ENCODE data around the gene SLC28A2. TPM values are rescaled to one million over a fixed set of nuclear protein-coding genes. Genes with fewer than 3 reads are reported as not detected.
A peak's percentile ranks its signal among the peaks of the same experiment; 100 is the strongest.

Gene SLC28A2
- total RNA-seq, 5 donors from 2014 or later (not counting 1 experiment from before 2014, with no cell fraction given) = not detected

DNA sequence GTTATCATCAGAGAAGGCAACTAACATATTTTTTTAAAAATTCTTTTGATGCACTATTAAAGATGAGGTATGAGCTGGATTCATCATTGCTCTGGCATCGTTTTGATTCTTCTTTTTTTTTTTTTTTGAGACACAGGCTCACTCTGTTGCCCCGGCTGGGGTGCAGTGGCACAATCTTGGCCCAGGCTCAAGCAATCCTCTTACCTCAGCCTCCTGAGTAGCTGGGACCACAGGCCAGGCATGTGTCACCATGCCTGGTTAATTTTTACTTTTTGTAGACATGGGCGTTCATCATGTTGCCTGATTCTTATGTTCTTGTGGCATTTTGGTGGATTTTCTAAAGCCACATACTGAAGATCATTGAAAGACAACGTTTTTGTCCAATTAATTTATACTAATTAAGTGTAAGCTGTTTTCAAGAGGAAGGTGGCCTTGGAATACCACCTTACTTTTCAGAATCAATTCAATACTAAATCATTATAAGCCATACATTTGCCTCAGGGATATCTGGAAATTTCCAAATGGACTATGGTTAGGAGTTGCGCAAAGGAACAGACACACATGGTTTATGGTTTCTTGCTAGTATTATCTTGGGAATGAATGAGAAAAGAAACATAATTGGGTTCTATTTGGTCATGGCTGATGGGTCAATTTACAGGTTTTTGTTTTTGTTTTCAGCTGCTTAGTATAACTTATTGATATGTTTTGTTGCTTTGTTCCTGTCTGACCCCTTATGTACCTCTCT lies 22.8 kb downstream of the SLC28A2 start:
- Mint-ChIP-seq H3K27ac (no peak overlapping the region), H3K9me3 (no peaks in the 10 kb centered on the region), H3K27me3 (no peaks in the 10 kb centered on the region), H3K4me1 (peaks cover 11 to 23% (median 20%) of the 10 kb centered on the region in 3 donors), H3K36me3 (peaks cover 4% of the 10 kb centered on the region), H3K4me3 (no peak overlapping the region)
- POLR2A ChIA-PET = no interaction called here
- 100% methylated on average over 1 of the region's 5 CpGs for WGBS (ENCODE audit: insufficient coverage)
- no peak for DNase-seq
- no peaks in the 10 kb centered on the region for H3K27me3 ChIP-seq (replicated peaks in 1 of 2; ENCODE audit: control insufficient read depth in 2 of 2, extremely low read depth in 1 of 2, insufficient read depth in 2 of 2, low read length in 1 of 2)
- no peaks in the 10 kb centered on the region for H3K36me3 ChIP-seq (ENCODE audit: control insufficient read depth in 2 of 2, extremely low read depth in 1 of 2, insufficient read depth in 1 of 2, low read length in 1 of 2)
- CTCF ChIA-PET = interaction anchor here (0.6 to 1.6 kb wide), 5 partner anchors 69 to 246 kb away, joined by 3 to 5 read pairs (median 3); no protein-coding TSS in a partner anchor
- no peak overlapping the region for H3K27ac ChIP-seq (ENCODE audit: low read length)
- no peaks in the 10 kb centered on the region for H3K9me3 ChIP-seq
- ATAC-seq (replicated peaks in 1 of 4) = no peak
- no peak overlapping the region for H3K4me3 ChIP-seq (ENCODE audit: control insufficient read depth in 1 of 2, extremely low read depth in 1 of 2, low read length in 1 of 2)
- H3K4me1 ChIP-seq (ENCODE audit: control insufficient read depth in 1 of 2, extremely low read depth in 1 of 2, insufficient read depth in 2 of 2, low read length in 2 of 2) = peaks cover 9 to 11% of the 10 kb centered on the region in 2 experiments

DNA sequence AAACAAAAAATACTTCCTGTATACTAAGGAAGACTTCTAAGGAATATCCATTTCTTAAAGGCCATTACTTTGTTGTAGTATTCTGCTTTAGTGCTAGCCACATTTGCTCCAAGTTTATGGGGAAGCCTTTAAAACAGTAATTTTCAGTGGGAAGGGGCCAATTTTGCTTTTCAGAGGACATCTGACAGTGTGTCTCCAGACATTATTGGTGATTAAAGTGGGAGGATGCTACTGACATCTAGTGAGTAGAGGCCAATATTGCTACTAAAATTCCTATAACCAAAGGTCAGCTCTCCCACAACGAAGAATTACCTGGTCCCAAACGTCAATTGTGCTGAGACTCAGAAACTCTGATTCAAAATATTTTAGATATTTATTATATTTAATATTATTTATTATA lies 24.8 kb downstream of the SLC28A2 start:
- WGBS (ENCODE audit: insufficient coverage) = no CpG with 5 or more reads among the region's 2 CpGs

DNA sequence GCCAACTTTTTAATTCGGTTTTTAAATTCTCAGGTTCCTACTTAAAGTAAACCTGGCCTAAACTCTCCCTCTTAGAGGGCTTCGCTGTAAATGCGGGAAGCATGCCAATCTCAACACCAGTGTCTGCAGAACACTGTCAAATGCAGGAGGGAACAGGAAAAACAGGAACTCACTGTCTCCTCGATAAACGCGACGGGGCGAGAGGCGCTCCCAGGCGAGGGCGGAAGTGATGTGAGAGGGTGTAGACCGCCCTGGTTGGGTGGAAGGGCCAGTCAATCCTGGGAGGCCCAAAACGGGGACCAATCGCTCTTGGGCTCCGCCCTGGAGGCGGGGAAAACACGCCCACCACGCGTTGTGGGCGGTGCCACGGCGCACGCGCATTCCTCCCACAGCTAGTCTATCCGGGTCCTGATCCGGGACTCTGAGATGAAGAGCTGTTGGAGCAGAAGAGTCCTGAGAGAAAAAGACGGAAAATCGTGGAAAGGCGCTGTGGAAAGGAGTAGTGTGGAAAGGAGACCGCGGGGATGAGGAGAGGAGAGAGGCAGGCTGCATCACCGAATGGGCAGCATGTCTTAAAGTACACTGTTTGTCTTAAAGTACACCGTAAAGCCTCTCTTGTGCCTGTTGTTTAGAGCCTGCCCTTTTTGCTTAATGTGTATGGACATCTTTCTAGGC lies 27.1 kb downstream of the SLC28A2 start:
- Mint-ChIP-seq H3K27me3 (peaks cover 1 to 5% of the 10 kb centered on the region in 2 donors), H3K27ac (peak overlapping the region; percentile 88 to 95), H3K36me3 (no peaks in the 10 kb centered on the region), H3K4me1 (peaks cover 11 to 28% (median 20%) of the 10 kb centered on the region in 3 donors), H3K9me3 (no peaks in the 10 kb centered on the region), H3K4me3 (peak overlapping the region; percentile 85 to 88 (median 88))
- Histone ChIP-seq H3K4me1 (ENCODE audit: control insufficient read depth in 1 of 2, extremely low read depth in 1 of 2, insufficient read depth in 2 of 2, low read length in 2 of 2) (peaks cover 9 to 11% of the 10 kb centered on the region in 2 experiments), H3K27me3 (replicated peaks in 1 of 2; ENCODE audit: control insufficient read depth in 2 of 2, extremely low read depth in 1 of 2, insufficient read depth in 2 of 2, low read length in 1 of 2) (peaks cover 0 to 3% of the 10 kb centered on the region in 2 experiments), H3K36me3 (ENCODE audit: control insufficient read depth in 2 of 2, extremely low read depth in 1 of 2, insufficient read depth in 1 of 2, low read length in 1 of 2) (no peaks in the 10 kb centered on the region), H3K9me3 (no peaks in the 10 kb centered on the region), H3K4me3 (ENCODE audit: control insufficient read depth in 1 of 2, extremely low read depth in 1 of 2, low read length in 1 of 2) (peak overlapping the region; percentile 65 to 86), H3K27ac (ENCODE audit: low read length) (peak overlapping the region; percentile 76)
- CTCF ChIA-PET = interaction anchor here (0.5 to 2.0 kb wide), 4 partner anchors 91 to 927 kb away, joined by 3 to 5 read pairs (median 3); partner anchors contain the start of gene SHF (in 1 of the 2)
- 4% methylated on average over 25 of the region's 33 CpGs for WGBS (ENCODE audit: insufficient coverage)
- POLR2A ChIA-PET = interaction anchor here in 1 of 2 donors (0.7 to 1.3 kb wide), 3 partner anchors 78 to 123 kb away, joined by 3 to 5 read pairs (median 5); a partner anchor contains a TSS
- peak; percentile 99 to 100 (median 100) for ATAC-seq (replicated peaks in 1 of 4)
- DNase-seq = peak; percentile 89 to 99 (median 94)

More for the DNA sequence above, 24.8 kb downstream of the SLC28A2 start:
- ATAC-seq (replicated peaks in 1 of 4) (no peak), DNase-seq (peak in 1 of 35 experiments; percentile 55)
- Histone ChIP-seq H3K36me3 (ENCODE audit: control insufficient read depth in 2 of 2, extremely low read depth in 1 of 2, insufficient read depth in 1 of 2, low read length in 1 of 2) (no peaks in the 10 kb centered on the region), H3K4me3 (ENCODE audit: control insufficient read depth in 1 of 2, extremely low read depth in 1 of 2, low read length in 1 of 2) (no peak overlapping the region), H3K4me1 (ENCODE audit: control insufficient read depth in 1 of 2, extremely low read depth in 1 of 2, insufficient read depth in 2 of 2, low read length in 2 of 2) (peaks cover 9 to 11% of the 10 kb centered on the region in 2 experiments), H3K27ac (ENCODE audit: low read length) (no peak overlapping the region), H3K27me3 (replicated peaks in 1 of 2; ENCODE audit: control insufficient read depth in 2 of 2, extremely low read depth in 1 of 2, insufficient read depth in 2 of 2, low read length in 1 of 2) (peaks cover 0 to under 1% of the 10 kb centered on the region in 2 experiments), H3K9me3 (no peaks in the 10 kb centered on the region)
- H3K27me3 Mint-ChIP-seq = no peaks in the 10 kb centered on the region
- peaks cover 11 to 28% (median 20%) of the 10 kb centered on the region in 3 donors for H3K4me1 Mint-ChIP-seq
- H3K9me3 Mint-ChIP-seq = no peaks in the 10 kb centered on the region
- no peak overlapping the region for H3K4me3 Mint-ChIP-seq
- peaks cover 4% of the 10 kb centered on the region for H3K36me3 Mint-ChIP-seq
- no peak overlapping the region for H3K27ac Mint-ChIP-seq
- CTCF ChIA-PET = interaction anchor here (0.5 to 1.3 kb wide), 4 partner anchors 23 to 154 kb away, joined by 3 read pairs; no protein-coding TSS in a partner anchor
- POLR2A ChIA-PET = interaction anchor here in 1 of 2 donors (0.6 kb wide), 1 partner anchor 818 kb away, joined by 3 read pairs; no protein-coding TSS in a partner anchor

DNA sequence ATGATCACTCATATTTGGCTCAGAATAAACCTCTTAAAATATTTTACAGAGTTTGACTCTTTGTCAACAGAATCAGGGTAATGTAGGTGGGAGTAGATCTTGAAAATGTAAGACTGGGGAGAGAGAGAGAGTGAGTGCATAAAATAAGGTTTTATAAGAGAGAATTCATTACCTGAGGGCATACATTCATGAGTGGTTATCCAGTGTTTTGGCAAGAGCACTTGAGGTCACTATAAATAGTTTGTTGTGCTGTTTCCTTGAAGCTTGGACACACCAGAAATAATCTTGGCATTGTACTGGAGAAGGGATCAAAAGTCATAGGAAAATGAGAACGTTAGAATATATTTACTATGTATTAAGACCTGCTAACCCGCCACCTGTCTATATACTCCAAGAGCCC lies 33.4 kb downstream of the SLC28A2 start:
- H3K4me3 ChIP-seq (ENCODE audit: control insufficient read depth in 1 of 2, extremely low read depth in 1 of 2, low read length in 1 of 2) = no peak overlapping the region
- CTCF ChIA-PET = no interaction called here
- peaks cover 0 to 3% of the 10 kb centered on the region in 2 experiments for H3K27me3 ChIP-seq (replicated peaks in 1 of 2; ENCODE audit: control insufficient read depth in 2 of 2, extremely low read depth in 1 of 2, insufficient read depth in 2 of 2, low read length in 1 of 2)
- no peaks in the 10 kb centered on the region for H3K36me3 ChIP-seq (ENCODE audit: control insufficient read depth in 2 of 2, extremely low read depth in 1 of 2, insufficient read depth in 1 of 2, low read length in 1 of 2)
- Mint-ChIP-seq H3K36me3 (no peaks in the 10 kb centered on the region), H3K27me3 (peaks cover 17 to 18% of the 10 kb centered on the region in 2 donors), H3K9me3 (no peaks in the 10 kb centered on the region), H3K27ac (no peak overlapping the region), H3K4me1 (no peaks in the 10 kb centered on the region), H3K4me3 (no peak overlapping the region)
- H3K4me1 ChIP-seq (ENCODE audit: control insufficient read depth in 1 of 2, extremely low read depth in 1 of 2, insufficient read depth in 2 of 2, low read length in 2 of 2) = no peaks in the 10 kb centered on the region
- DNase-seq (no peak), ATAC-seq (replicated peaks in 1 of 4) (no peak)
- WGBS (ENCODE audit: insufficient coverage) = no CpG with 5 or more reads among the region's 2 CpGs
- no peak overlapping the region for H3K27ac ChIP-seq (ENCODE audit: low read length)
- POLR2A ChIA-PET = no interaction called here
- H3K9me3 ChIP-seq = no peaks in the 10 kb centered on the region

DNA sequence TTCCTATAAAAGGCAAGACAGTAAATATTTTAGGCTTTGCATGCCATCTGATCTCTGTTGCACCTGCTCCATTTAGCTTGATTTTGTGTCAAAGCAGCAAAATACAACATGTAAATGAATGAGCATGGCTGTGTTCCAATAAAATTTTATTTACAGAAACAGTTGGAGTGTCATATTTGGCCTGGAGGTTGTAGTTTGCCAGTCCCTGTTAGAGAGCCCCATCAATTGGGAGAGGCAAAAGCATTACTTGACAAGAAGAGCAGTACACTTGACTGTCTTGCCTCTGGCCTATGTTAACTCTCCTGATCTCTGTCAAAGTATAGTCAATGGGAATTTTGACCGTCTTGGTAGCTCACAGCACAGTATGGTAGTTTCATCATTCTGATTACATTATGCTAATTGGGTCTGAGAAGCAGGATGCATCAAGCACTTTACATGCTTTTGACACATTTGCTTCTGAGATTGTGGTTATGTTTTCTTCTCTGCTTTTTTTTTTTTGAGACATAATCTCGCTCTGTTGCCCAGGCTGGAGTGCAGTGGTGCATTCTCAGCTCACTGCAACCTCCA lies 35.4 kb downstream of the SLC28A2 start:
- H3K36me3 ChIP-seq (ENCODE audit: control insufficient read depth in 2 of 2, extremely low read depth in 1 of 2, insufficient read depth in 1 of 2, low read length in 1 of 2) = no peaks in the 10 kb centered on the region
- H3K9me3 ChIP-seq = no peaks in the 10 kb centered on the region
- H3K4me1 ChIP-seq (ENCODE audit: control insufficient read depth in 1 of 2, extremely low read depth in 1 of 2, insufficient read depth in 2 of 2, low read length in 2 of 2) = no peaks in the 10 kb centered on the region
- Mint-ChIP-seq H3K4me1 (no peaks in the 10 kb centered on the region), H3K36me3 (no peaks in the 10 kb centered on the region), H3K4me3 (no peak overlapping the region), H3K27ac (no peak overlapping the region), H3K9me3 (no peaks in the 10 kb centered on the region), H3K27me3 (peaks cover 23 to 25% of the 10 kb centered on the region in 2 donors)
- no peak for ATAC-seq (replicated peaks in 1 of 4)
- H3K27ac ChIP-seq (ENCODE audit: low read length) = no peak overlapping the region
- peaks cover 0 to 3% of the 10 kb centered on the region in 2 experiments for H3K27me3 ChIP-seq (replicated peaks in 1 of 2; ENCODE audit: control insufficient read depth in 2 of 2, extremely low read depth in 1 of 2, insufficient read depth in 2 of 2, low read length in 1 of 2)
- no peak for DNase-seq
- no peak overlapping the region for H3K4me3 ChIP-seq (ENCODE audit: control insufficient read depth in 1 of 2, extremely low read depth in 1 of 2, low read length in 1 of 2)
- ChIA-PET POLR2A (no interaction called here), CTCF (interaction anchor here in 1 of 2 donors (0.6 kb wide), 1 partner anchor 380 kb away, joined by 4 read pairs; no protein-coding TSS in a partner anchor)
- no CpG with 5 or more reads among the region's 2 CpGs for WGBS (ENCODE audit: insufficient coverage)

DNA sequence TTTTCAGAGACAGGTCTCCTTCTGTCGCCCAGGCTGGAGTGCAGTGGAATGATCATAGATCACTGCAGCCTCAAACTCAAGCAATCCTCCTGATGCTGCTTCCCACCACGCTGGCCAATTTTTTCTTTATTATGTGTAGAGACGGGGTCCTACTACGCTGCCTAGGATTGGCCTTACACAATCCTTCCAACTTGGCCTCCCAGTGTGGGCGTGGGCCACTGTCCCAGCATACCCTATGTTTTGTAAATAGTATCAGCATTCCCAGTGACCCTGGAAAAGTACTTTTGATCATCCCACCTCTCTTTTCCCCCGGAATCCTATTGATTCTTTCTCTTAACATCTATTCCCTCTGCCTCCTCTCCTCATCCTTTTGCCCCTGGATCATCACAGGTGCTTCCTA lies 36.9 kb downstream of the SLC28A2 start:
- no peak overlapping the region for H3K4me3 ChIP-seq (ENCODE audit: control insufficient read depth in 1 of 2, extremely low read depth in 1 of 2, low read length in 1 of 2)
- H3K27me3 ChIP-seq (replicated peaks in 1 of 2; ENCODE audit: control insufficient read depth in 2 of 2, extremely low read depth in 1 of 2, insufficient read depth in 2 of 2, low read length in 1 of 2) = peaks cover 0 to 3% of the 10 kb centered on the region in 2 experiments
- no peaks in the 10 kb centered on the region for H3K9me3 ChIP-seq
- ATAC-seq (replicated peaks in 1 of 4) = no peak
- Mint-ChIP-seq H3K36me3 (no peaks in the 10 kb centered on the region), H3K4me1 (no peaks in the 10 kb centered on the region), H3K4me3 (no peak overlapping the region), H3K27ac (no peak overlapping the region), H3K9me3 (no peaks in the 10 kb centered on the region), H3K27me3 (peaks cover 22 to 23% of the 10 kb centered on the region in 2 donors)
- H3K4me1 ChIP-seq (ENCODE audit: control insufficient read depth in 1 of 2, extremely low read depth in 1 of 2, insufficient read depth in 2 of 2, low read length in 2 of 2) = no peaks in the 10 kb centered on the region
- DNase-seq = no peak
- H3K27ac ChIP-seq (ENCODE audit: low read length) = no peak overlapping the region
- 72% methylated on average over 4 of the region's 6 CpGs for WGBS (ENCODE audit: insufficient coverage)
- ChIA-PET POLR2A (no interaction called here), CTCF (no interaction called here)
- H3K36me3 ChIP-seq (ENCODE audit: control insufficient read depth in 2 of 2, extremely low read depth in 1 of 2, insufficient read depth in 1 of 2, low read length in 1 of 2) = no peaks in the 10 kb centered on the region

Measured in T-cell (primary cell).